SK-N-MC (cell line): ENCODE results near the gene RPH3AL.

Experiments used
- EZH2 ChIP-seq: fragments of 200-600 bp; sonication (generic); IDR thresholded peaks from one replicate; pipeline ENCODE4 v1.6.1; 2017; ENCODE audit warnings: antibody characterized with exemption
- POLR2AphosphoS5 ChIP-seq: IDR thresholded peaks from 2 replicates; pipeline ENCODE4 v1.6.1; 2012; ENCODE audit warnings: mild to moderate bottlenecking, low read depth, low read length, borderline replicate concordance

- TF ChIP-seq EZH2 (no peak), POLR2AphosphoS5 (no peak)
These were observed 122.2 kb downstream of the RPH3AL start for GRCh38 chr17:230395-230770.
